Measurements from ENCODE around the gene ART4. TPM values are rescaled to one million over a fixed set of nuclear protein-coding genes. Genes with fewer than 3 reads are reported as not detected.

The ART4 gene
- total RNA-seq, 1 donor from 2014 or later: not detected

DNA sequence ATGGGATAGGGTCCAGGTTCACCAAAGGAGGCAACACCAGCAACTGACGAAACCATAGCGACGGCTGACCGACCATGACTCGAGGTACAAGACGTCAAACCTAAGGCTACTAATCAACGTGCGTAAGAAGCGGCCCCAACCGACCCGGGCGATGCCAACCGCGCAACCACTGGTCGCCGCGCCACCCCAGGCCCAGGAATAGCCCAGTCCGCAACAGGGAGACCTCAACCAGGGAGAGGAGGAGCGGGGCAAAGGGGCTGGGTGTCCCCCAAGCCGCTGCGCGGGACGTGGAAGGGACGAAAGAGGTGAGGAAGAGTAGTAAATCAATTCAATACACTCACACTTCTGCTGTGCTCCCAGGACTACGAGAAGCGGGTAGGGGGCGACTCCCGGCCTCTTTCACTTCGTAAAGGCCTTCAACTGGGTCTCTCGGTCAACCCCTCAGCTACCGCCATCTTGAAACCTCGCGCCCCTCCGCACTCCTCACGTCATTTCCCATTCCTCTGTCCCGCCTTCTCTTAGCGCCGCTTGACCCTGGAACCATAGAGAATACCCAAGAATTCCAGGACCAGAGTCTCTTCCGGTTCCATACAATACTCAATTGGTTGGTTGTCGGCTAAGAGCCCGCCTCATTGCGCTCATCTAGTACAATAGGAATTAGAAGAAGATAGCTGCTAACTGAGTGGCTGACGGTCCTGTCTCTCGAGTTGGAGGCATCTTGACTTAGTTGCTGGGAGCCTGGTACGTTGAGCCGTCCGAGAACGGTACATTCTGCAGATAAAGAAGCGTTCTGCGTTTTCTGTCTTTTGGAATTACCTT, 40.1 kb downstream of the ART4 start, which contains the start of the genes C12orf60 and WBP11:
Gene C12orf60, plus strand, starts transcription at position 660 of the 819 bp plus-strand sequence. CDS start 19,266 bp downstream, outside the sequence.
Gene WBP11, minus strand, starts transcription at position 468 of the 819 bp plus-strand sequence. CDS start 2,095 bp downstream, outside the sequence.
- H3K4me3 Mint-ChIP-seq: no peak within 1 kb of the TSS
- H3K4me2 ChIP-seq: peak within 1 kb of the TSS; percentile 80
- peak within 1 kb of the TSS; percentile 77 for H2AFZ ChIP-seq (replicated peaks)
- DNase-seq (ENCODE audit: low spot score): peak; percentile 97
- H3K4me3 ChIP-seq: peak within 1 kb of the TSS; percentile 73
- peaks cover 12% of the 10 kb centered on the region for H3K4me1 Mint-ChIP-seq
- H3K27me3 ChIP-seq: no peaks in the 10 kb centered on the region
- H3F3A ChIP-seq (ENCODE audit: low read depth): peaks cover 4% of the 10 kb centered on the region
- no peaks in the 10 kb centered on the region for H3K36me3 ChIP-seq
- H3K27ac Mint-ChIP-seq: no peak within 1 kb of the TSS
- H4K20me1 ChIP-seq (ENCODE audit: low read depth): peaks cover 6% of the 10 kb centered on the region
- H3K9me3 ChIP-seq (ENCODE audit: low read depth): no peaks in the 10 kb centered on the region
- TF ChIP-seq, protein P1, sequence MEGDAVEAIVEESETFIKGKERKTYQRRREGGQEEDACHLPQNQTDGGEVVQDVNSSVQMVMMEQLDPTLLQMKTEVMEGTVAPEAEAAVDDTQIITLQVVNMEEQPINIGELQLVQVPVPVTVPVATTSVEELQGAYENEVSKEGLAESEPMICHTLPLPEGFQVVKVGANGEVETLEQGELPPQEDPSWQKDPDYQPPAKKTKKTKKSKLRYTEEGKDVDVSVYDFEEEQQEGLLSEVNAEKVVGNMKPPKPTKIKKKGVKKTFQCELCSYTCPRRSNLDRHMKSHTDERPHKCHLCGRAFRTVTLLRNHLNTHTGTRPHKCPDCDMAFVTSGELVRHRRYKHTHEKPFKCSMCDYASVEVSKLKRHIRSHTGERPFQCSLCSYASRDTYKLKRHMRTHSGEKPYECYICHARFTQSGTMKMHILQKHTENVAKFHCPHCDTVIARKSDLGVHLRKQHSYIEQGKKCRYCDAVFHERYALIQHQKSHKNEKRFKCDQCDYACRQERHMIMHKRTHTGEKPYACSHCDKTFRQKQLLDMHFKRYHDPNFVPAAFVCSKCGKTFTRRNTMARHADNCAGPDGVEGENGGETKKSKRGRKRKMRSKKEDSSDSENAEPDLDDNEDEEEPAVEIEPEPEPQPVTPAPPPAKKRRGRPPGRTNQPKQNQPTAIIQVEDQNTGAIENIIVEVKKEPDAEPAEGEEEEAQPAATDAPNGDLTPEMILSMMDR (IDR thresholded peaks at IDR 0.05): no peak
- no peak for TF ChIP-seq EZH2 (IDR thresholded peaks at IDR 0.05)
- no peaks in the 10 kb centered on the region for H3K9me3 Mint-ChIP-seq
- H3K36me3 Mint-ChIP-seq: no peaks in the 10 kb centered on the region
- H3K79me2 ChIP-seq (ENCODE audit: low read depth): peaks cover 66% of the 10 kb centered on the region
- H3K27me3 Mint-ChIP-seq (ENCODE audit: insufficient read depth, low read depth): no peaks in the 10 kb centered on the region
- peak within 1 kb of the TSS; percentile 88 for H3K9ac ChIP-seq
- peaks cover 14% of the 10 kb centered on the region for H3K4me1 ChIP-seq
- H3K27ac ChIP-seq: peak within 1 kb of the TSS; percentile 34

DNA sequence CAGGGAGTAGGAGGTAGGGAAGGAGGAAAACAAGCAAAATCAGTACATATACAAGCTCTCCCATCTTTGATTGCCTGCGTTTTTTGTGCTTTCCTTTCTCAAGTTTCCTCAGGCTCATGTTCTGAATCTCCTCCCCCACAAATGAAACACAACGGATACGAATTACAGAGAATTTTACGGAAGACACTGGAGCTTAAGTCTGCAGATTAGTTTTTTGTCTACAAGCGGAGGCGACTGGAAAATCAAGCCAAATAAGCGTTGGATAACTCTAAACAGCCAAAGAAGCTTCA, 40.7 kb downstream of the ART4 start:
- Histone ChIP-seq H3K9ac (peak overlapping the region; percentile 88), H3K4me2 (peak overlapping the region; percentile 80), H3F3A (ENCODE audit: low read depth) (peaks cover 4% of the 10 kb centered on the region), H3K27me3 (no peaks in the 10 kb centered on the region), H3K27ac (no peak overlapping the region), H4K20me1 (ENCODE audit: low read depth) (peaks cover 8% of the 10 kb centered on the region), H3K4me1 (peaks cover 14% of the 10 kb centered on the region), H3K79me2 (ENCODE audit: low read depth) (peaks cover 72% of the 10 kb centered on the region), H3K9me3 (ENCODE audit: low read depth) (no peaks in the 10 kb centered on the region), H2AFZ (replicated peaks) (no peak overlapping the region), H3K36me3 (no peaks in the 10 kb centered on the region), H3K4me3 (peak overlapping the region; percentile 73)
- no peak for DNase-seq (ENCODE audit: low spot score)
- H3K9me3 Mint-ChIP-seq: no peaks in the 10 kb centered on the region
- no peak overlapping the region for H3K27ac Mint-ChIP-seq
- H3K4me1 Mint-ChIP-seq: peaks cover 12% of the 10 kb centered on the region
- TF ChIP-seq EZH2 (IDR thresholded peaks at IDR 0.05) (no peak), EZH2phosphoT487 (IDR thresholded peaks at IDR 0.05) (no peak)
- TF ChIP-seq, protein P1 (IDR thresholded peaks at IDR 0.05): no peak
- no peaks in the 10 kb centered on the region for H3K27me3 Mint-ChIP-seq (ENCODE audit: insufficient read depth, low read depth)
- no peak overlapping the region for H3K4me3 Mint-ChIP-seq
- H3K36me3 Mint-ChIP-seq: no peaks in the 10 kb centered on the region

DNA sequence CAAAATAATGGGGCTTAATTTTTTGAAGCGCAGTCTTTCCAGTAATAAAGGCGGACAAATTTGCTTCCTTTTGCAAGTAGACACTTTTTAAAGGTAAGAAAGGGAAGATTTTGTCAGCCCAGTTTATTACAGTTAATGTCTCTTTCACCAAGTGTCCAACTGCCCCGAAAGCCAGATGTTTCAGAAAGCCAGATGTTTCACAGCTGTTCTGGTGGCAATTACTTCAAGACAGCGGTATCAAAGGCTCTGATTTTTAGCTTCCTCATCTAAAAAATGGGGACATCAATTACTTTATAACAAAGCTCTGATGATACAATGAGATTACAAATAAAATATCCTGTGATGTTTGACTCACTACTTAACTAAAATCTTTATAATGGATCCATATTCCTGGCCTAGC, 41.1 kb downstream of the ART4 start:
- Histone ChIP-seq H3K4me1 (peaks cover 14% of the 10 kb centered on the region), H4K20me1 (ENCODE audit: low read depth) (peaks cover 10% of the 10 kb centered on the region), H2AFZ (replicated peaks) (no peak overlapping the region), H3K9ac (peak overlapping the region; percentile 88), H3K36me3 (no peaks in the 10 kb centered on the region), H3K4me2 (peak overlapping the region; percentile 80), H3K27me3 (no peaks in the 10 kb centered on the region), H3K27ac (no peak overlapping the region), H3F3A (ENCODE audit: low read depth) (peaks cover 4% of the 10 kb centered on the region), H3K4me3 (peak overlapping the region; percentile 73), H3K79me2 (ENCODE audit: low read depth) (peaks cover 76% of the 10 kb centered on the region), H3K9me3 (ENCODE audit: low read depth) (no peaks in the 10 kb centered on the region)
- DNase-seq (ENCODE audit: low spot score): no peak
- Mint-ChIP-seq H3K36me3 (no peaks in the 10 kb centered on the region), H3K4me3 (no peak overlapping the region), H3K9me3 (no peaks in the 10 kb centered on the region), H3K27ac (no peak overlapping the region), H3K27me3 (ENCODE audit: insufficient read depth, low read depth) (no peaks in the 10 kb centered on the region), H3K4me1 (peaks cover 12% of the 10 kb centered on the region)
- TF ChIP-seq EZH2phosphoT487 (IDR thresholded peaks at IDR 0.05): no peak

DNA sequence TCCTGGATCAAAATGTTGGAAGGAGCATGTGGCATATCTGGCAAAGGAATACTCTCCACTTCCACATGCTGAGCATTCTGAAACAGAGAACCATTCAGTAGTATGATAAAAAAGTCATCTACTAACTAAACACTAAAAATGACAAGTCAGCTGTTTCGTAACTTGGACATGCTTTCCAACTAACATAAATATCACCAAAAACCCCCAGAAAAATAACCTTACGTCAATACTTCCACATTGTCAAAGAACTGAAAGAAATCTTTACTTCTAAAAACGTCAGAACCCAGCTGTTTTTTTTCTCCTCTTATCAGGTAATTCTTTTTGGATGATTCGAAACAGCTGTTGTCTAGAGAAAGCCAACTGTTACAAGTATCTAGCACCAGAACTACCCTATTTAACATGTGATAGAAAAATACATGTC, 48.3 kb downstream of the ART4 start:
- Histone ChIP-seq H3K4me3 (no peak overlapping the region), H4K20me1 (ENCODE audit: low read depth) (peaks cover 8% of the 10 kb centered on the region), H3F3A (ENCODE audit: low read depth) (peaks cover 4% of the 10 kb centered on the region), H3K27ac (no peak overlapping the region), H3K4me1 (no peaks in the 10 kb centered on the region), H3K9me3 (ENCODE audit: low read depth) (no peaks in the 10 kb centered on the region), H3K79me2 (ENCODE audit: low read depth) (peaks cover 37% of the 10 kb centered on the region), H3K9ac (no peak overlapping the region), H2AFZ (replicated peaks) (no peak overlapping the region), H3K36me3 (peaks cover 19% of the 10 kb centered on the region), H3K4me2 (no peak overlapping the region), H3K27me3 (no peaks in the 10 kb centered on the region)
- Mint-ChIP-seq H3K27me3 (ENCODE audit: insufficient read depth, low read depth) (no peaks in the 10 kb centered on the region), H3K36me3 (peaks cover 27% of the 10 kb centered on the region), H3K4me1 (no peaks in the 10 kb centered on the region), H3K9me3 (no peaks in the 10 kb centered on the region), H3K27ac (no peak overlapping the region), H3K4me3 (no peak overlapping the region)
- no peak for DNase-seq (ENCODE audit: low spot score)
- TF ChIP-seq EZH2 (IDR thresholded peaks at IDR 0.05) (no peak), EZH2phosphoT487 (IDR thresholded peaks at IDR 0.05) (no peak)
- TF ChIP-seq, protein P1 (IDR thresholded peaks at IDR 0.05): no peak

Measured in neural progenitor cell (in vitro differentiated cells).